ENCODE data around the gene MPC1L. TPM values are rescaled to one million over a fixed set of nuclear protein-coding genes. Genes with fewer than 3 reads are reported as not detected.

MPC1L gene
- total and polyA plus RNA-seq, 2 of the 4 experiments (the other 2 are of a cell fraction) = not detected

- Histone ChIP-seq H3K9ac (ENCODE audit: low read depth, low read length) (no peak overlapping the region), H3K4me3 (ENCODE audit: insufficient read depth, low read depth, low read length) (no peak overlapping the region), H3K4ac (ENCODE audit: low read depth, low read length) (no peak overlapping the region), H4K91ac (ENCODE audit: insufficient read depth, low read depth, low read length) (no peak overlapping the region), H4K8ac (ENCODE audit: low read depth in 2 of 2, low read length in 2 of 2) (no peak overlapping the region), H3K4me1 (ENCODE audit: control insufficient read depth, insufficient read depth, low read length) (no peaks in the 10 kb centered on the region), H3K27ac (ENCODE audit: insufficient read depth, low read length) (no peak overlapping the region), H2AFZ (replicated peaks; ENCODE audit: low read length, poor library complexity) (no peak overlapping the region), H3K14ac (replicated peaks; ENCODE audit: low read depth, low read length) (no peak overlapping the region), H3K36me3 (ENCODE audit: control insufficient read depth, insufficient read depth, low read length) (peaks cover 2% of the 10 kb centered on the region), H2BK15ac (ENCODE audit: low read depth, low read length) (no peak overlapping the region), H3K18ac (ENCODE audit: low read depth, low read length) (no peak overlapping the region), H3K27me3 (ENCODE audit: control insufficient read depth, insufficient read depth, low read length) (no peaks in the 10 kb centered on the region), H4K5ac (ENCODE audit: low read depth, low read length) (no peak overlapping the region), H2AK5ac (ENCODE audit: low read depth, low read length) (no peak overlapping the region), H2BK20ac (ENCODE audit: low read depth, low read length) (no peak overlapping the region), H3K9me3 (ENCODE audit: control insufficient read depth, insufficient read depth, low read length) (no peaks in the 10 kb centered on the region), H3K56ac (ENCODE audit: extremely low read depth, insufficient read depth, low read length) (no peak overlapping the region), H4K20me1 (ENCODE audit: insufficient read depth, low read length) (no peaks in the 10 kb centered on the region), H2BK120ac (ENCODE audit: low read depth, low read length) (no peak overlapping the region), H2BK5ac (ENCODE audit: low read depth, low read length, poor library complexity, severe bottlenecking) (no peak overlapping the region), H3K23ac (ENCODE audit: low read depth, low read length) (no peak overlapping the region), H2AK9ac (replicated peaks; ENCODE audit: low read depth, low read length, poor library complexity) (no peak overlapping the region), H3K9me1 (ENCODE audit: insufficient read depth, low read length) (no peaks in the 10 kb centered on the region), H3K79me1 (ENCODE audit: low read depth in 1 of 2, low read length in 2 of 2) (0 out of 4 replicates have a peak, but pooled peaks cover 0 to under 1% of the 10 kb centered on the region in 2 experiments), H3K4me2 (ENCODE audit: low read depth, low read length) (no peak overlapping the region)
- dilution Hi-C loops (cut with HindIII; ENCODE audit: low sequenced_read_pairs, unreplicated experiment) = no loop called here
- ChIA-PET POLR2A (ENCODE audit: unreplicated experiment) (interaction anchor here (0.5 kb wide), 1 partner anchor 1286 kb away, joined by 3 read pairs; no protein-coding TSS in a partner anchor), CTCF (interaction anchor here (0.6 to 1.3 kb wide), 13 partner anchors 12 to 990 kb away, joined by 3 to 7 read pairs (median 4); no protein-coding TSS in a partner anchor)
- intact Hi-C loops (cut with micrococcal nuclease) = loop anchor here (1.0 to 5.0 kb wide), 4 partner anchors 143 to 601 kb away; no protein-coding TSS in a partner anchor
- in situ Hi-C loops (cut with MboI; ENCODE audit: low sequenced_read_pairs) = loop anchor here (5.0 to 25.0 kb wide), 3 partner anchors 143 to 586 kb away; no protein-coding TSS in a partner anchor
- no CpG with 5 or more reads among the region's 3 CpGs for WGBS, 2 experiments (ENCODE audit: extremely low coverage in 2 of 2, insufficient read length in 1 of 2)
- ATAC-seq (ENCODE audit: low read depth) = no peak
- peak; percentile 65 for DNase-seq
- BruUV-seq (replicated peaks) = no TSS peak
- no peak for TF ChIP-seq USF2 (IDR thresholded peaks at IDR 0.05; ENCODE audit: low read depth, low read length)
- TF ChIP-seq CTCF (conservative IDR thresholded peaks at IDR 0.05; ENCODE audit: low read depth, low read length) = peak; percentile 79
- no peak for TF ChIP-seq CEBPB (IDR thresholded peaks at IDR 0.05; ENCODE audit: low read depth, low read length)
- TF ChIP-seq CHD1 (IDR thresholded peaks at IDR 0.05; ENCODE audit: low read depth, low read length) = no peak
- no peak for TF ChIP-seq RCOR1 (IDR thresholded peaks at IDR 0.05; ENCODE audit: insufficient replicate concordance, low read length)
- no peak for TF ChIP-seq MXI1 (IDR thresholded peaks at IDR 0.05; ENCODE audit: borderline replicate concordance, low read depth, low read length)
- no peak for TF ChIP-seq NFE2L2 (IDR thresholded peaks at IDR 0.05; ENCODE audit: low read depth, low read length)
- TF ChIP-seq POLR2A (IDR thresholded peaks at IDR 0.05; ENCODE audit: low read depth, low read length) = no peak
- peak; percentile 82 for TF ChIP-seq RAD21 (IDR thresholded peaks at IDR 0.05; ENCODE audit: low read length)
- TF ChIP-seq MAZ (IDR thresholded peaks at IDR 0.05; ENCODE audit: borderline replicate concordance, low read depth, low read length) = no peak
- no peak for TF ChIP-seq MAFK (IDR thresholded peaks at IDR 0.05; ENCODE audit: low read depth, low read length)
- no peak for TF ChIP-seq FOS (IDR thresholded peaks at IDR 0.05; ENCODE audit: low read depth, low read length)
- no peak for TF ChIP-seq RFX5 (IDR thresholded peaks at IDR 0.05; ENCODE audit: low read depth, low read length)
- no peak for TF ChIP-seq BHLHE40 (IDR thresholded peaks at IDR 0.05; ENCODE audit: low read depth, low read length)
- TF ChIP-seq ELK1 (IDR thresholded peaks at IDR 0.05; ENCODE audit: borderline replicate concordance, low read depth, low read length) = no peak
These were observed 28.5 kb downstream of the MPC1L start for GRCh38 chrX:40651620-40652223.

Measured in IMR-90 (cell line).